HEK293 (cell line): ENCODE results near the gene TRIM2.

Experiments used
- CTCF ChIA-PET: fragments of 350-600 bp; formaldehyde crosslinking; extraction: SDS; loops from one replicate; lab custom pipeline; 2021; ENCODE audit warnings: antibody characterized with exemption; lab: Yijun Ruan, JAX
- POLR2A ChIA-PET: fragments of 300-600 bp; formaldehyde crosslinking; extraction: SDS; loops from one replicate; lab custom pipeline; 2020; ENCODE audit warnings: antibody characterized with exemption, inconsistent platforms; lab: Yijun Ruan, JAX
- H3K27ac ChIP-seq: fragments of 200-500 bp; sonication (Bioruptor generic); 2 replicates; pipeline ENCODE4 v1.5.1; 2014; ENCODE audit warnings: low read depth, low read length, control low read depth, inconsistent platforms; ENCODE audit errors: extremely low read depth
- H3K36me3 ChIP-seq, 2 experiments: fragments of 200-500 bp in 1 of 2; sonication (Bioruptor generic) in 1 of 2; 1 replicate in 1 of 2; 2 replicates in 1 of 2; pipeline ENCODE4 v1.5.1; 2014 to 2017; ENCODE audit warnings: inconsistent platforms in 2 of 2, low read length in 2 of 2; ENCODE audit not compliant: control insufficient read depth in 2 of 2, insufficient read depth in 1 of 2
- H3K4me1 ChIP-seq: fragments of 200-500 bp; sonication (Bioruptor generic); 2 replicates; pipeline ENCODE4 v1.5.1; 2014; ENCODE audit warnings: mild to moderate bottlenecking, low read length, inconsistent platforms; ENCODE audit not compliant: control insufficient read depth, insufficient read depth
- H3K4me3 ChIP-seq: 2 replicates; pipeline ENCODE4 v1.5.1; 2011; ENCODE audit warnings: low read depth, mild to moderate bottlenecking, control low read depth, low read length, moderate library complexity
- H3K9me3 ChIP-seq: fragments of 200-500 bp; sonication (Bioruptor generic); 2 replicates; pipeline ENCODE4 v1.5.1; 2014; ENCODE audit warnings: low read depth, low read length, inconsistent platforms; ENCODE audit not compliant: control insufficient read depth, insufficient read depth
- KLF1 ChIP-seq: fragments of 450-650 bp; formaldehyde crosslinking; IDR thresholded peaks from 2 replicates; pipeline ENCODE4 v1.5.1; 2016; ENCODE audit warnings: missing biosample characterization, missing genetic modification characterization
- PRDM4 ChIP-seq: fragments of 450-650 bp; formaldehyde crosslinking; IDR thresholded peaks from 2 replicates; pipeline ENCODE4 v1.5.1; 2017; ENCODE audit warnings: missing biosample characterization, missing genetic modification characterization
- RBAK ChIP-seq: fragments of 450-650 bp; formaldehyde crosslinking; IDR thresholded peaks from 2 replicates; pipeline ENCODE4 v1.5.1; 2016; ENCODE audit warnings: missing biosample characterization, missing genetic modification characterization
- SETDB1 ChIP-seq: IDR thresholded peaks from one replicate; pipeline ENCODE4 v1.6.1; 2017; ENCODE audit warnings: mild to moderate bottlenecking, low read length, moderate library complexity, mixed read lengths; ENCODE audit not compliant: insufficient read length
- SP7 ChIP-seq: fragments of 450-650 bp; formaldehyde crosslinking; IDR thresholded peaks from 2 replicates; pipeline ENCODE4 v1.5.1; 2016; ENCODE audit warnings: missing biosample characterization, missing genetic modification characterization
- YY1 ChIP-seq: fragments of 450-650 bp; formaldehyde crosslinking; IDR thresholded peaks from 2 replicates; pipeline ENCODE4 v1.5.1; 2018; ENCODE audit warnings: missing biosample characterization, missing genetic modification characterization
- ZBTB1 ChIP-seq: fragments of 450-650 bp; formaldehyde crosslinking; IDR thresholded peaks from 2 replicates; pipeline ENCODE4 v1.5.1; 2016; ENCODE audit warnings: missing biosample characterization, missing genetic modification characterization
- ZFP69B ChIP-seq: fragments of 450-650 bp; formaldehyde crosslinking; IDR thresholded peaks from 2 replicates; pipeline ENCODE4 v1.5.1; 2016; ENCODE audit warnings: missing biosample characterization, missing genetic modification characterization
- ZNF175 ChIP-seq: fragments of 450-650 bp; formaldehyde crosslinking; IDR thresholded peaks from 2 replicates; pipeline ENCODE4 v1.5.1; 2016; ENCODE audit warnings: missing biosample characterization, missing genetic modification characterization
- ZNF280C ChIP-seq: fragments of 450-650 bp; formaldehyde crosslinking; IDR thresholded peaks from 2 replicates; pipeline ENCODE4 v1.5.1; 2016; ENCODE audit warnings: missing biosample characterization, missing genetic modification characterization
- ZNF391 ChIP-seq: fragments of 450-650 bp; formaldehyde crosslinking; IDR thresholded peaks from 2 replicates; pipeline ENCODE4 v1.5.1; 2016; ENCODE audit warnings: low read depth, missing biosample characterization, missing genetic modification characterization, borderline replicate concordance
- ZNF394 ChIP-seq: fragments of 450-650 bp; formaldehyde crosslinking; IDR thresholded peaks from 2 replicates; pipeline ENCODE4 v1.5.1; 2016; ENCODE audit warnings: missing biosample characterization, missing genetic modification characterization, mild to moderate bottlenecking, moderate library complexity, borderline replicate concordance
- ZNF473 ChIP-seq: fragments of 450-650 bp; formaldehyde crosslinking; IDR thresholded peaks from 2 replicates; pipeline ENCODE4 v1.5.1; 2017; ENCODE audit warnings: missing biosample characterization, missing genetic modification characterization
- ZNF514 ChIP-seq: fragments of 450-650 bp; formaldehyde crosslinking; IDR thresholded peaks from 2 replicates; pipeline ENCODE4 v1.5.1; 2016; ENCODE audit warnings: missing biosample characterization, missing genetic modification characterization
- ZNF529 ChIP-seq: fragments of 450-650 bp; formaldehyde crosslinking; IDR thresholded peaks from 2 replicates; pipeline ENCODE4 v1.5.1; 2017; ENCODE audit warnings: missing genetic modification characterization, missing biosample characterization; ENCODE audit not compliant: insufficient replicate concordance
- ZNF571 ChIP-seq: fragments of 450-650 bp; formaldehyde crosslinking; IDR thresholded peaks from 2 replicates; pipeline ENCODE4 v1.5.0; 2017; ENCODE audit warnings: missing biosample characterization, missing genetic modification characterization
- ZNF585B ChIP-seq: fragments of 450-650 bp; formaldehyde crosslinking; IDR thresholded peaks from 2 replicates; pipeline ENCODE4 v1.5.1; 2016; ENCODE audit warnings: missing biosample characterization, missing genetic modification characterization
- ZNF596 ChIP-seq: fragments of 450-650 bp; IDR thresholded peaks from 2 replicates; pipeline ENCODE4 v1.5.0; 2018; ENCODE audit warnings: missing biosample characterization, mild to moderate bottlenecking, missing genetic modification characterization, moderate library complexity
- ZNF624 ChIP-seq: fragments of 450-650 bp; formaldehyde crosslinking; IDR thresholded peaks from 2 replicates; pipeline ENCODE4 v1.5.1; 2017; ENCODE audit warnings: missing biosample characterization, missing genetic modification characterization
- ZNF664 ChIP-seq: fragments of 450-650 bp; formaldehyde crosslinking; IDR thresholded peaks from 2 replicates; pipeline ENCODE4 v1.5.1; 2016; ENCODE audit warnings: missing biosample characterization, missing genetic modification characterization
- ZNF747 ChIP-seq: fragments of 450-650 bp; formaldehyde crosslinking; IDR thresholded peaks from 2 replicates; pipeline ENCODE4 v1.5.1; 2016; ENCODE audit warnings: missing biosample characterization, missing genetic modification characterization
- ZSCAN30 ChIP-seq: fragments of 450-650 bp; IDR thresholded peaks from 2 replicates; pipeline ENCODE4 v1.5.1; 2018; ENCODE audit warnings: missing biosample characterization, mild to moderate bottlenecking, missing genetic modification characterization, moderate library complexity

Gene TRIM2

DNA sequence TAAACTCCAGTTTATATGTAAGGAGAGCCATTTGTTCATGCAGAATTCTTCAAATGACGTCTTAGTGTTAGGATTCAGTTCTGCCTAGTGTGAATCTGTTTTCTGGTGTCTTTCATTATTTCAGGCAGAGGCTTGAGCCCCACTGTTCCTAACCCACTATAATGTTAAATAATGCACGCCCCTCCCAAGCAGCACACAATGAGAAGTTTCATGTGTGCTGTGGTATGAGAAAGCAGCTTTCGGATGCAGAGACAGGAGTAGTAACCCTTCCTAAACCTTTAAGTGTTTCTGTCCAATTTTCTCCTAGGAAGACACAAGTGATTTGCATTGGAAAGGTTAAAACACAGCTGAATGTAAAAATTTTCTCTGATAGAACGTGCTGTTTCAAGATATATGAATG lies 54.5 kb downstream of the TRIM2 start:
- H3K9me3 ChIP-seq, result no peaks in the 10 kb centered on the region
- no peaks in the 10 kb centered on the region for H3K36me3 ChIP-seq
- H3K27ac ChIP-seq, result no peak overlapping the region
- no peak overlapping the region for H3K4me3 ChIP-seq
- ChIA-PET CTCF (no interaction called here), POLR2A (no interaction called here)
- peaks cover 14% of the 10 kb centered on the region; the same call in 1 of the 2 replicates for H3K4me1 ChIP-seq
- TF ChIP-seq ZFP69B (tag by site-specific recombination) (no peak), SP7 (no peak), ZNF391 (no peak), SETDB1 (no peak), ZNF394 (tag by site-specific recombination) (no peak), ZNF529 (tag by site-specific recombination) (no peak), RBAK (tag by site-specific recombination) (no peak), ZNF624 (tag by site-specific recombination) (no peak), ZNF473 (no peak), PRDM4 (no peak), YY1 (tag by site-specific recombination) (no peak), ZNF747 (tag by site-specific recombination) (no peak), ZNF280C (no peak), ZNF596 (tag by site-specific recombination) (no peak), KLF1 (tag by site-specific recombination) (no peak), ZNF664 (tag by site-specific recombination) (no peak), ZBTB1 (tag by site-specific recombination) (no peak), ZSCAN30 (tag by site-specific recombination) (no peak), ZNF585B (tag by site-specific recombination) (no peak), ZNF571 (tag by site-specific recombination) (no peak)

GRCh38 chr4:153259661-153260060 lies 55.4 kb downstream of the TRIM2 start:
- Histone ChIP-seq H3K27ac (no peak overlapping the region), H3K36me3 (no peaks in the 10 kb centered on the region), H3K4me1 (peaks cover 14% of the 10 kb centered on the region; the same call in 1 of the 2 replicates), H3K9me3 (no peaks in the 10 kb centered on the region), H3K4me3 (no peak overlapping the region)
- TF ChIP-seq ZNF514 (tag by site-specific recombination), result no peak
- TF ChIP-seq SP7, result no peak
- TF ChIP-seq ZNF175, result no peak
- ChIA-PET POLR2A (no interaction called here), CTCF (no interaction called here)
